Lower lobe of right lung (tissue), 2 donors: Measurements from ENCODE around the gene CXXC4. TPM values are rescaled to one million over a fixed set of nuclear protein-coding genes. Genes with fewer than 3 reads are reported as not detected.

Source experiments
- ATAC-seq, 2 donors: fragments of 200-7000 bp; cut with Tn5 transposase; one replicate each; pipeline ENCODE4 v1.9.1; 2020 to 2022; ENCODE audit warnings: mild to moderate bottlenecking in 2 of 2, moderate library complexity in 2 of 2
- DNase-seq: peaks from one replicate; pipeline ENCODE4 v3.0.0-alpha.2; 2020
- H3K27ac ChIP-seq: fragments of 200-600 bp; one replicate; pipeline ENCODE4 v1.8.0; 2022
- H3K27me3 ChIP-seq: fragments of 200-600 bp; one replicate; pipeline ENCODE4 v1.8.0; 2022; ENCODE audit warnings: low read depth
- H3K36me3 ChIP-seq: fragments of 200-600 bp; one replicate; pipeline ENCODE4 v1.8.0; 2022; ENCODE audit warnings: mild to moderate bottlenecking
- H3K4me1 ChIP-seq: fragments of 200-600 bp; one replicate; pipeline ENCODE4 v1.8.0; 2022
- H3K4me3 ChIP-seq: fragments of 200-600 bp; one replicate; pipeline ENCODE4 v1.8.0; 2022; ENCODE audit warnings: mild to moderate bottlenecking
- H3K9me3 ChIP-seq: fragments of 200-600 bp; one replicate; pipeline ENCODE4 v1.8.0; 2022
- CTCF ChIP-seq: fragments of 200-600 bp; IDR thresholded peaks from one replicate; pipeline ENCODE4 v1.8.0; 2022; ENCODE audit warnings: antibody characterized with exemption, mild to moderate bottlenecking
- intact Hi-C: fragments of 100-400 bp; cut with DNase I; formaldehyde crosslinking; loops from one replicate; pipeline ENCODE4 v1.11.0; 2022
- total RNA-seq: library from RNA; stranded (reverse); fragmentation: NEBNext Ultra II Directional; extraction: Animal tissue kit (Norgen Biotek cat#: 25700); gene quantifications from one replicate; pipeline ENCODE4 v1.2.1, GENCODE V29; 2021
- donor health status: DM: no; HTN: yes; CAD: no; lungs with severe emphysema.

The CXXC4 gene
- total RNA-seq, 1 donor from 2014 or later = 1.9 TPM

- no peak for DNase-seq
- H3K36me3 ChIP-seq = no peaks in the 10 kb centered on the region
- no peaks in the 10 kb centered on the region for H3K27me3 ChIP-seq
- no peak overlapping the region for H3K27ac ChIP-seq
- intact Hi-C loops = no loop called here
- H3K4me3 ChIP-seq = no peak overlapping the region
- H3K9me3 ChIP-seq = no peaks in the 10 kb centered on the region
- H3K4me1 ChIP-seq = no peaks in the 10 kb centered on the region
- no peak for ATAC-seq
- no peak for TF ChIP-seq CTCF
Measured at GRCh38 chr4:104524591-104524990, 29.9 kb upstream of the CXXC4 start.

- DNase-seq (no peak), ATAC-seq (no peak)
- no peaks in the 10 kb centered on the region for H3K4me1 ChIP-seq
- no peaks in the 10 kb centered on the region for H3K27me3 ChIP-seq
- no peaks in the 10 kb centered on the region for H3K36me3 ChIP-seq
- intact Hi-C loops = no loop called here
- H3K27ac ChIP-seq = no peak overlapping the region
- no peaks in the 10 kb centered on the region for H3K9me3 ChIP-seq
- H3K4me3 ChIP-seq = no peak overlapping the region
- no peak for TF ChIP-seq CTCF
Measured at GRCh38 chr4:104524026-104524425, 29.3 kb upstream of the CXXC4 start.

- Histone ChIP-seq H3K36me3 (no peaks in the 10 kb centered on the region), H3K9me3 (no peaks in the 10 kb centered on the region), H3K27ac (no peak overlapping the region), H3K4me3 (no peak overlapping the region), H3K4me1 (no peaks in the 10 kb centered on the region), H3K27me3 (no peaks in the 10 kb centered on the region)
- no peak for TF ChIP-seq CTCF
- no peak for ATAC-seq
- DNase-seq = no peak
- intact Hi-C loops = no loop called here
Measured at GRCh38 chr4:104519588-104519987, 24.9 kb upstream of the CXXC4 start.

GRCh38 chr4:104516884-104517283 is 22.2 kb upstream of the CXXC4 start:
- TF ChIP-seq CTCF = no peak
- Histone ChIP-seq H3K9me3 (no peaks in the 10 kb centered on the region), H3K27ac (no peak overlapping the region), H3K36me3 (no peaks in the 10 kb centered on the region), H3K4me1 (no peaks in the 10 kb centered on the region), H3K27me3 (no peaks in the 10 kb centered on the region), H3K4me3 (no peak overlapping the region)
- intact Hi-C loops = no loop called here
- DNase-seq (no peak), ATAC-seq (no peak)

- no peaks in the 10 kb centered on the region for H3K4me1 ChIP-seq
- no peaks in the 10 kb centered on the region for H3K9me3 ChIP-seq
- no peaks in the 10 kb centered on the region for H3K27me3 ChIP-seq
- intact Hi-C loops = no loop called here
- DNase-seq = no peak
- no peaks in the 10 kb centered on the region for H3K36me3 ChIP-seq
- H3K27ac ChIP-seq = no peak overlapping the region
- TF ChIP-seq CTCF = no peak
- no peak overlapping the region for H3K4me3 ChIP-seq
- ATAC-seq = no peak
Measured at GRCh38 chr4:104508224-104508623, 13.5 kb upstream of the CXXC4 start.

- Histone ChIP-seq H3K4me1 (no peaks in the 10 kb centered on the region), H3K9me3 (no peaks in the 10 kb centered on the region), H3K27me3 (no peaks in the 10 kb centered on the region), H3K4me3 (no peak overlapping the region), H3K36me3 (no peaks in the 10 kb centered on the region), H3K27ac (no peak overlapping the region)
- TF ChIP-seq CTCF = no peak
- intact Hi-C loops = no loop called here
- ATAC-seq = no peak
- no peak for DNase-seq
Measured at GRCh38 chr4:104507112-104507511, 12.4 kb upstream of the CXXC4 start.
